KMS-11 (cell line): ENCODE results near the gene RNLS.

Source experiments
- H2AFZ ChIP-seq: fragments of 200-600 bp; sonication (generic); 2 replicates; pipeline ENCODE4 v1.6.1; 2016; ENCODE audit warnings: antibody characterized with exemption, mixed run types, low read depth
- H3K27ac ChIP-seq: fragments of 200-600 bp; sonication (generic); 2 replicates; pipeline ENCODE4 v1.6.1; 2016; ENCODE audit warnings: mild to moderate bottlenecking, mixed run types
- H3K27me3 ChIP-seq: fragments of 200-600 bp; sonication (generic); 2 replicates; pipeline ENCODE4 v1.6.1; 2017; ENCODE audit warnings: mild to moderate bottlenecking, low read depth, mixed run types, moderate library complexity; ENCODE audit not compliant: insufficient read depth
- H3K36me3 ChIP-seq: fragments of 200-600 bp; sonication (generic); 2 replicates; pipeline ENCODE4 v1.6.1; 2017; ENCODE audit warnings: mild to moderate bottlenecking, mixed run types; ENCODE audit not compliant: insufficient read depth
- H3K4me1 ChIP-seq: fragments of 200-600 bp; sonication (generic); 2 replicates; pipeline ENCODE4 v1.6.1; 2016; ENCODE audit warnings: mild to moderate bottlenecking, low read depth, mixed run types; ENCODE audit not compliant: poor library complexity, severe bottlenecking
- H3K4me2 ChIP-seq: fragments of 200-600 bp; sonication (generic); 2 replicates; pipeline ENCODE4 v1.7.0; 2016; ENCODE audit warnings: mild to moderate bottlenecking, mixed run types
- H3K4me3 ChIP-seq: fragments of 200-600 bp; sonication (generic); IDR thresholded peaks from 2 replicates; pipeline ENCODE4 v1.6.1; 2017; ENCODE audit warnings: low read depth, low read length, mixed read lengths; ENCODE audit not compliant: insufficient read depth
- H3K79me2 ChIP-seq: fragments of 200-600 bp; sonication (generic); 2 replicates; pipeline ENCODE4 v1.6.1; 2016; ENCODE audit warnings: low read depth, mixed run types; ENCODE audit not compliant: insufficient read depth
- H3K9ac ChIP-seq: fragments of 200-600 bp; sonication (generic); 2 replicates; pipeline ENCODE4 v1.6.1; 2016; ENCODE audit warnings: mild to moderate bottlenecking, mixed run types
- H4K20me1 ChIP-seq: fragments of 200-600 bp; sonication (generic); 2 replicates; pipeline ENCODE4 v1.6.1; 2016; ENCODE audit warnings: mild to moderate bottlenecking, mixed run types; ENCODE audit not compliant: insufficient read depth
- CTCF ChIP-seq: fragments of 200-600 bp; sonication (generic); conservative IDR thresholded peaks from 2 replicates; pipeline ENCODE4 v1.6.1; 2017; ENCODE audit warnings: low read depth, mild to moderate bottlenecking, antibody characterized with exemption, low read length, moderate library complexity, mixed read lengths

RNLS gene

GRCh38 chr10:88515235-88515634, 67.9 kb downstream of the RNLS start:
- Histone ChIP-seq H4K20me1 (no peaks in the 10 kb centered on the region), H3K36me3 (no peaks in the 10 kb centered on the region), H2AFZ (no peak overlapping the region), H3K4me1 (no peaks in the 10 kb centered on the region), H3K79me2 (no peaks in the 10 kb centered on the region), H3K9ac (no peak overlapping the region), H3K4me2 (no peak overlapping the region), H3K27ac (no peak overlapping the region), H3K27me3 (no peaks in the 10 kb centered on the region), H3K4me3 (no peak overlapping the region)
- no peak for TF ChIP-seq CTCF

- Histone ChIP-seq H3K4me2 (no peak overlapping the region), H3K4me1 (no peaks in the 10 kb centered on the region), H3K27me3 (no peaks in the 10 kb centered on the region), H3K27ac (no peak overlapping the region), H3K79me2 (no peaks in the 10 kb centered on the region), H3K4me3 (no peak overlapping the region), H3K9ac (no peak overlapping the region), H4K20me1 (no peaks in the 10 kb centered on the region), H2AFZ (no peak overlapping the region), H3K36me3 (no peaks in the 10 kb centered on the region)
- no peak for TF ChIP-seq CTCF
Observed at GRCh38 chr10:88512599-88512998, 70.5 kb downstream of the RNLS start.

- Histone ChIP-seq H3K4me3 (no peak overlapping the region), H3K36me3 (no peaks in the 10 kb centered on the region), H3K79me2 (no peaks in the 10 kb centered on the region), H4K20me1 (no peaks in the 10 kb centered on the region), H3K4me1 (no peaks in the 10 kb centered on the region), H3K9ac (no peak overlapping the region), H3K27me3 (no peaks in the 10 kb centered on the region), H3K27ac (no peak overlapping the region), H3K4me2 (no peak overlapping the region), H2AFZ (no peak overlapping the region)
- TF ChIP-seq CTCF: no peak
Observed at GRCh38 chr10:88508796-88509195, 74.3 kb downstream of the RNLS start.

GRCh38 chr10:88507826-88508453, 75.2 kb downstream of the RNLS start:
- H3K36me3 ChIP-seq: no peaks in the 10 kb centered on the region
- H3K27me3 ChIP-seq: no peaks in the 10 kb centered on the region
- no peak overlapping the region for H2AFZ ChIP-seq
- H3K27ac ChIP-seq: no peak overlapping the region
- no peaks in the 10 kb centered on the region for H3K4me1 ChIP-seq
- no peak for TF ChIP-seq CTCF
- no peaks in the 10 kb centered on the region for H3K79me2 ChIP-seq
- no peak overlapping the region for H3K4me2 ChIP-seq
- no peaks in the 10 kb centered on the region for H4K20me1 ChIP-seq
- no peak overlapping the region for H3K4me3 ChIP-seq
- H3K9ac ChIP-seq: no peak overlapping the region
